Aorta (tissue), 5 donors: ENCODE measurements around the gene BRWD1. TPM values are rescaled to one million over a fixed set of nuclear protein-coding genes. Genes with fewer than 3 reads are reported as not detected.

Experiments
- ATAC-seq: fragments of 200-7000 bp; cut with Tn5 transposase; one replicate; pipeline ENCODE4 v1.9.1; 2022; ENCODE audit warnings: moderate library complexity; ENCODE audit not compliant: low FRiP score
- DNase-seq, 2 donors: peaks; one replicate each; pipeline ENCODE4 v3.0.0-alpha.2; 2020
- H3K27ac ChIP-seq, 2 donors: one replicate each; pipeline ENCODE4 v1.5.1; 2013; ENCODE audit warnings: low read length in 2 of 2, mild to moderate bottlenecking in 2 of 2, moderate library complexity in 2 of 2, control low read depth in 1 of 2, inconsistent platforms in 1 of 2, low read depth in 1 of 2
- H3K27me3 ChIP-seq, 2 donors: one replicate each; pipeline ENCODE4 v1.6.1; 2013; ENCODE audit warnings: control low read depth in 1 of 2, low read length in 1 of 2, mild to moderate bottlenecking in 1 of 2, moderate library complexity in 1 of 2; ENCODE audit not compliant: insufficient read depth in 2 of 2, control insufficient read depth in 1 of 2
- H3K36me3 ChIP-seq, 2 donors: one replicate each; pipeline ENCODE4 v1.6.1; 2013; ENCODE audit warnings: control low read depth in 1 of 2, low read length in 1 of 2, mild to moderate bottlenecking in 1 of 2; ENCODE audit not compliant: insufficient read depth in 2 of 2, control insufficient read depth in 1 of 2
- H3K4me1 ChIP-seq, 2 donors: one replicate each; pipeline ENCODE4 v1.6.1; 2013; ENCODE audit warnings: low read length in 2 of 2, control low read depth in 1 of 2, mild to moderate bottlenecking in 1 of 2, moderate library complexity in 1 of 2; ENCODE audit not compliant: insufficient read depth in 2 of 2, control insufficient read depth in 1 of 2
- H3K4me3 ChIP-seq, 2 donors: one replicate each; pipeline ENCODE4 v1.5.1; 2013; ENCODE audit warnings: low read length in 2 of 2, control low read depth in 1 of 2, mild to moderate bottlenecking in 1 of 2
- H3K9me3 ChIP-seq: one replicate; pipeline ENCODE4 v1.6.1; 2013; ENCODE audit warnings: mild to moderate bottlenecking, low read length; ENCODE audit not compliant: control insufficient read depth
- WGBS, 2 donors: extraction: QIAGEN DNeasy Blood & Tissue Kit; methylation state at CpG; one replicate each; pipeline ENCODE4 v1.1.7; 2013; 5-methylcytosine and 5-hydroxymethylcytosine counted together
- intact Hi-C, 2 donors: fragments of 100-400 bp; cut with DNase I; formaldehyde crosslinking; loops; one replicate each; pipeline versions ENCODE4 v1.14.2 to v1.15.0; 2022
- polyA plus RNA-seq, 2 donors: library from polyadenylated mRNA; stranded (reverse); fragments of 200-250 nt; gene quantifications; one replicate each; pipeline ENCODE4 v1.2.3, GENCODE V29; 2013
- total RNA-seq, 2 donors: library from RNA; stranded (reverse); fragmentation: NEBNext Ultra II Directional; extraction: Animal tissue kit (Norgen Biotek cat#: 25700); gene quantifications; one replicate each; pipeline ENCODE4 v1.2.1, GENCODE V29; 2021
- donor health status: healthy with polysubstance abuse.
- donor health status: Bipolar disorder and iron deficiency.
- donor health status: DM: no; HTN: no; CAD: no.
- donor health status: DM: no; HTN: no; CAD: no.
- donor health status: DM: yes; HTN: yes; CAD: no.

The BRWD1 gene
- total and polyA plus RNA-seq, 4 donors, result 10.0 to 68.5 (median 28.4) TPM

DNA sequence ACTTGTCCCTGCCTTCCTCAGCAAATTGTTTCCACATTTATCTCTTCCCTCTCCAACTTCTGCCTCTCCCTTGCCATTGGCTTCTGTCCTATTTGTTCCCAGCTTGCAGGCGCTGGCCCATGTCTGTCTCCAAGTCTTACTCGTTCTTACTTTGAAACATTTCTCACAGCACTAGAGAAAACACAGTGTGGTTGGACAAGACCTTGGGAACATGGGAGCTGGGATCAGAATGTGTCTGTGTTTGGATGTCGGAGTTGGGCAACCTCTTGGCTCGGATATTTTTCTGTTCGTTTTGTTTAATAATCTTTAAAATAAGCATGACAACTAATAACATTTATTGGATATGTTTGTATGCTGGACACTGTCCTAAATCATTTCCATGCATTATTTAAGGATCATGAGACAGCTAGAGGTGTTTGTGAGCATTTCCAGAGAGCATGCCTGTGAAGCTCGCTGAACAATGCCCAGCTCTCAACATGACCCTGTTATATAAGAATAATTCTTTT, 5.9 kb upstream of the BRWD1 start:
- no peaks in the 10 kb centered on the region for H3K4me1 ChIP-seq
- H3K27me3 ChIP-seq, result no peaks in the 10 kb centered on the region
- H3K27ac ChIP-seq, result no peak overlapping the region
- no peak for DNase-seq
- no peaks in the 10 kb centered on the region for H3K36me3 ChIP-seq
- WGBS, 2 donors, result 10 to 16% methylated on average over 6 of the region's 6 CpGs
- no peak overlapping the region for H3K4me3 ChIP-seq
- intact Hi-C loops, result no loop called here
- H3K9me3 ChIP-seq, result no peaks in the 10 kb centered on the region
- peak; percentile 56 for ATAC-seq

DNA sequence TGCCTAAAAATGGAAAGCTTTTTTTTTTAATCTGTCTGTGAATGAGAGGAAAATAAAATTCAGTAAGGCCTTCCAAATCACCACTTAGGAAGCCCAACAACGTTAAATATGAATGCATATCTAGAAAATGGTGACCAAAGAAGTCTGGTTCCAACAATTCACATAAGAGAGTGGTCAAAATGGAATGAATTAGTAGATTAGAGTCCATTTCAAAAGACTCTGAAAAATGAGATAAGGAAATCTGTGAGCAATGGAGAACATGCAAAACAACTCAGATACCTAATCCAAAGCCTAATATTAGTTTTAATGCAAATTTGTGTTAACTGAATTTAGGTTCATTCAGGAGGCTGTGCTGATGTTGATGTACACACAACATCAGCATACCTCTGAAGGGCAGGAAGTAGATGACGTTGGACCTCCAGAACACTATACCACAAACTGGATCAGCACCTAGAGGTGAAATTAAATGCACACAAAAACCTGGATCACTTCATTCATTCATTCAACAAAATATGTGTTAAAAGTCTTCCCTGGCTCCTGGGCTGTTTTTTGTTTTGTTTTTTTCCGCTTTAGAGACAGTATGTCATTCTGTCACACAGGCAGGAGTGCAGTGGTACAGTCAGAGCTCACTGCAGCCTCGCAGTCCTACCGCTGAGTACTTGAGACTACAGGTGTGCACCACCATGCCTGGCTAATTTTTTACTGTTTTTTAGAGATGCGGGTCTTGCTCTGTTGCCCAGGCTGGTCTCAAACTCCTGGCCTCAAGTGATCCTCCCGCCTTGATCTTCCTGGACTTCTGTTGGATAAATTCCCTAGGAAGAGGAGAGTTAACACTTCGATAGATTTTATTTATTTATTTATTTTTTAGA, 4.9 kb upstream of the BRWD1 start:
- Histone ChIP-seq H3K27ac (no peak overlapping the region), H3K36me3 (no peaks in the 10 kb centered on the region), H3K27me3 (no peaks in the 10 kb centered on the region), H3K4me3 (no peak overlapping the region), H3K4me1 (no peaks in the 10 kb centered on the region), H3K9me3 (no peaks in the 10 kb centered on the region)
- no peak for DNase-seq
- 79 to 85% methylated on average over 8 of the region's 8 CpGs for WGBS, 2 donors
- intact Hi-C loops, result no loop called here
- ATAC-seq, result no peak

DNA sequence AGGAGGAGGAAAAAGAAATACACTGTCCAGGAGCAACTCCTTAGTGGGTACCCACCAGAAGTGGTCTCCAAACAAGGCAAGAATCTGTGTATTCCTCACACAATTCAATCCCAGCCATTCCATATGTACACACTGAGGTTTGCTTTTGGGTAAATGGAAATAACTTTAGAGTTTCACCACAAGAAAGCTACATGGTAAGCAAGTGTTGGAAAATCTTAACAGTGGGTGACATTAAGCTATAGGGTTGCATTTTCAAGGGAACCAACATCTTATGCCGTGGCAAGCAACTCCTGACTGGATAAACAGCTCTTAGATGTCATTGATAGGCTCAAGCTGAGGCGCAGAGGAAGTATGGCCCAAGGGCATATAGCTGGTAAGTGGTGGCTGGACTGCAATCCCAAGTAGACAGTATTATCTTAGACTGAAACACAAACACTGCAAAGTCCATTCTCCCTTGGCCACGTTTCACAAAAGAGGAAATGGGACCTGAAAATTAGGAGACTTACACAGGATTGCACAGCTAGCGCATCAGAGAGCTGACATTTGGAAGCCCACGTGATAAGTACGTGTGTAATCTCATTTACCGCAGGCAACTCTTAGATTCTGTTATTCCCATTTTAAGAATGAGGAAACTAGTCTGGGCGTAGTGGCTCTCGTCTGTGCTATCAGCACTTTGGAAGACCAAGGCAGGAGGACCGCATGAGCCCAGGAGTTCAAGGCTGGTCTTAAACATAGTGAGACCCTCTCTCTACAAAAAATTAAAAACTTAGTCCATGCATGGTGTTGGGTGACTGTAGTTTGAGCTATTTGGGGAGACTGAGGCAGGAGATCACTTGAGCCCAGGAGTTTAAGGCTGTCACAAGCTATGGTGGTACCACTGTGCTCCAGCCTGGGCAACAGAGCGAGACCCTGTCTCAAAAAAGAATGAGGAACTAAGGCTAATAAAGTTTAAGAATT, 4.0 kb upstream of the BRWD1 start:
- intact Hi-C loops, result no loop called here
- DNase-seq (no peak), ATAC-seq (no peak)
- Histone ChIP-seq H3K4me1 (no peaks in the 10 kb centered on the region), H3K27me3 (no peaks in the 10 kb centered on the region), H3K27ac (no peak overlapping the region), H3K9me3 (no peaks in the 10 kb centered on the region), H3K4me3 (no peak overlapping the region), H3K36me3 (no peaks in the 10 kb centered on the region)
- 66 to 79% methylated on average over 11 of the region's 11 CpGs for WGBS, 2 donors

DNA sequence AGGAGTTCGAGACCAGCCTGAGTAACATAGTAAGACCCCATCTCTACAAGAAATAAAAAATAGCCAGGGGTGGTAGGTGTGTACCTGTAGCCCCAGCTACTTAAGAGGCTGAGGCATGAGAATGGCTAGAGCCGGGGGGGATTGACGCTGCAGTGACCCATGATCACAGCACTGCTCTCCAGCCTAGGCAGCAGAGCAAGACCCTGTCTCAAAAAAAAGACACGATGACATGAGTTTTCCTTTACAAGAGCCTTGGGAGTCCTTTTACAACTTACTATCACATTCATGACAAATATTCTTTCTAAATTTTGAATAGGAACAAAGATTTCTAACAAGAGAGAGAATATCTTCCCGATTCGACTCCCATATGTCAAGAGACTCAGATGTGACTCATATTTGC, 3.3 kb upstream of the BRWD1 start:
- Histone ChIP-seq H3K36me3 (no peaks in the 10 kb centered on the region), H3K27ac (no peak overlapping the region), H3K4me3 (no peak overlapping the region), H3K4me1 (no peaks in the 10 kb centered on the region), H3K27me3 (no peaks in the 10 kb centered on the region), H3K9me3 (no peaks in the 10 kb centered on the region)
- ATAC-seq (no peak), DNase-seq (no peak)
- intact Hi-C loops, result no loop called here
- WGBS, 2 donors, result 91 to 94% methylated on average over 6 of the region's 6 CpGs

DNA sequence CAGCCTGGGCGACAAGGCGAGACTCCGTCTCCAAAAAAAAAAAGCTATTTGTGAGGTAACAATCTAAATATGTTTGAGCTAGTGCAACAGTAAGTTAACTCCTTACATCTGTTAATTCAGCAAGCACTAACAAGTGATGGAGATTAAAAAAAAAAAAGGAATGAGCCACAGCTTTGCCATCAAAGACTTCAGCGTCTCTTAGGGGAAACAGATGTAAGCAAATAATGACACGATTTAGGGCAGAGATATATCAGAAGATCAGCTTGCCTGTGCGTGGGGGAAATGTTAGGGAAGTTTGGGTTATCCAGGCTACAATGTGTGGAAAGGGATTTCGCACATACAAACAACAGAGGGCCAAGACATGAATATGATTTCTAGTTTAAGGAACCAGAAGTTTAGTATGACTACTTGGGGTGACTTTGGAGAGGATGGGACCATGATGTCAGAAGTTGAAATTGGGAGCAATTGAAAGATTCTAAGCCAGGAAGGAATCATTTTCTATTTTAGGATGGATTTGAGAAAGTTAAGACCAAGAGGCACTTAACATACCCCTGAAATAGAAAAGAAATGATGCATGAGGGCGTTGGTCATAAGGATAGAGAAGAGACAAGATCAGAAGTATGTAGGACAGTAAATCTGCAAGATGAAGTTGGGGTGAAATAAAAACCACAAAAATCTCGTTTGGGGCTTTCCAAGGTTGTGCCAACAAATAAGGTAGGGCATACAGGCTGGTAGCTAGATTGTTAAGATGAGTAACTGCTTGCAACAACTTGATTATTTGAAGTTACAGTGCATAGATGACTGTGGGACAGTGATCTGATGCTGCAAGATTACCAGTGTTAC, 2.4 kb upstream of the BRWD1 start:
- intact Hi-C loops, result loop anchor here in 1 of 2 donors (2.0 kb wide), 1 partner anchor 33 kb away; the partner anchor contains the start of gene HMGN1
- no peaks in the 10 kb centered on the region for H3K4me1 ChIP-seq

DNA sequence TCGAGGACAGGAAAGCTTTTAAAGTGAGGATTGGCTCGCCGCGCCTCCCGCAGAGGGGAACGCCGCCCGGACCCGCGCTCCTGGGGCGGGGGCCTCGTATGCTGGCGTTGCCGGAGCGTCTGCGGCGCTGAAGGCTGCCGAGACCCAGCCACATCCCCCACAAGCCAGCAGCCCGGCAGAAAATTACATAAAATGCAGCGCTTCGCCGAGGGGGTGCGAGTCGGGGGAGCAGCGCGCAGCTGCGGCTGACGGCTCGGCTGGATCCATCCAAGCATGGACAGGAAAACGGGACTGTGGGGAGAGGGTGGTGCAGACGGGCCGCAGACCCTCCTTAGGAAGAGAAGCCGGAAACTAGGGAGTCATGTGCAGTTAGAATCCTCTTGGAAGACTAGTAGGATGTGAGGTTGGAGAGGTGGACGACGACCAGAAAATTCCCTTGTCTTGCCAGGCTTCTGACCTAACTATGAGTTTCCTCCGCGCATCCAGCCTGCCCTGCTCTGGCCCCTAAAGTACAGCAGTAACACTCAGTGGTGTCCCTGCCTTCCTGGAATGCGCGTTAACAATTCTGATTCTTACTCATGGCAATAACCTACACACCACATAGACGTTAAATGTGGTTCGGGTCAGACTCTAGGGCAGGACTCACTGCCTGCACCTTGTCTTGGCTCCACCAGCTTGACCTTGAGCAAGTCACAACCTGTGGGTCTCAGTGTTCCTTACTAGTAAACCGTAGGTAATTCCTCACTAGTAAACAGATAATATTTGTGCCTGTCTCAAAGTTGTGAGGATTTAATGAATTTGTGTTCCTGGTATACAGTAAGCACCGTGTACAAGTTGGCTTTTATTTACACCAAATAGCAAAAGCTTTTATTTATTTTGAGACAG, 953 bp upstream of the BRWD1 start:
- Histone ChIP-seq H3K27me3 (no peaks in the 10 kb centered on the region), H3K36me3 (peaks cover 0 to 2% of the 10 kb centered on the region in 2 donors), H3K4me3 (peak overlapping the region; percentile 94 to 98), H3K27ac (peak overlapping the region; percentile 34 to 46), H3K9me3 (no peaks in the 10 kb centered on the region), H3K4me1 (no peaks in the 10 kb centered on the region)
- ATAC-seq (peak; percentile 40), DNase-seq (peak in 1 of 2 donors; percentile 61)
- WGBS, 2 donors, result 3% methylated on average over 43 of the region's 43 CpGs
- intact Hi-C loops, result loop anchor here in 1 of 2 donors (2.0 to 5.0 kb wide), 2 partner anchors 34 to 73 kb away; partner anchors contain the start of gene HMGN1

More for the DNA sequence above, 2.4 kb upstream of the BRWD1 start:
- 86 to 87% methylated on average over 9 of the region's 9 CpGs for WGBS, 2 donors
- Histone ChIP-seq H3K36me3 (no peaks in the 10 kb centered on the region), H3K4me3 (no peak overlapping the region), H3K9me3 (no peaks in the 10 kb centered on the region), H3K27me3 (no peaks in the 10 kb centered on the region), H3K27ac (no peak overlapping the region)
- ATAC-seq (no peak), DNase-seq (no peak)

DNA sequence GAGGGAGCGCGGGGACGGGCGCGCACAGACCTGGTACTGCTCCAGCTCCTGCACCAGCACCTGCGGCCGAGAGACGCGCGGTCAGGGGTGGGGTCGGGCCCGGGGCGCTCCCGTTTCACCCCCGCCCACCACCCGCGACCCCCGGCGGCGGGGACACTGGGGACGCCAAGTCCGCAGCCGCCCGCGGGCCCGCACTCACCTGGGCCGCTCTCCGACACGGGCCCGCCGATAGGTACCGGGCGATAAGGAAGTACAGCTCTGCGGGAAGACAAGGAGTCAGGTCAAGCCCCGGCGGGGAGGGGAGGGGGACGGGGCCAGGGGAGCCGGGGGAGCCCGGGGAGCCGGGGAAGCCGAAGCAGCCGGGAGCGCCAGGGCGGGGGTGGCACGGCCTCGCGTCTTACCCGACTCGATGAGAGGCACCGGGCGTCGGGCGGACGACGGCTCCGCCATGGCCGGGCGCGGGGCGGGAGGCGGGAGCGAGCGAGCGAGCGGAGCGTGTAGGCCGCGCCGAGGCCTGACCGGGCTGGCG, 326 bp downstream of the BRWD1 start:
- H3K4me1 ChIP-seq, result no peaks in the 10 kb centered on the region
- no peaks in the 10 kb centered on the region for H3K9me3 ChIP-seq
- H3K4me3 ChIP-seq, result peak overlapping the region; percentile 94 to 98
- WGBS, 2 donors, result 1% methylated on average over 28 to 71 of the region's 71 CpGs
- peak overlapping the region; percentile 30 to 61 for H3K27ac ChIP-seq
- H3K27me3 ChIP-seq, result no peaks in the 10 kb centered on the region
- H3K36me3 ChIP-seq, result peaks cover 0 to 2% of the 10 kb centered on the region in 2 donors
- ATAC-seq (no peak), DNase-seq (peak; percentile 62 to 80)
- intact Hi-C loops, result loop anchor here (2.0 to 5.0 kb wide), 3 partner anchors 36 to 76 kb away; partner anchors contain the start of gene HMGN1 (in 1 of the 2)
